Neural progenitor cell (in vitro differentiated cells): Measurements from ENCODE around the gene SSR3. TPM values are rescaled to one million over a fixed set of nuclear protein-coding genes. Genes with fewer than 3 reads are reported as not detected.

ENCODE experiments used
- DNase-seq: peaks from one replicate; pipeline ENCODE4 v3.0.0-alpha.2; 2016; ENCODE audit warnings: low spot score
- H2AFZ ChIP-seq: fragments of 200-600 bp; sonication (generic); replicated peaks from 2 replicates; pipeline ENCODE4 v1.6.1; 2016; ENCODE audit warnings: antibody characterized with exemption
- H3F3A ChIP-seq: fragments of 200-600 bp; sonication (generic); 2 replicates; pipeline ENCODE4 v1.6.1; 2016; ENCODE audit warnings: antibody characterized with exemption, low read depth
- H3K27ac ChIP-seq: fragments of 200-600 bp; sonication (generic); 2 replicates; pipeline ENCODE4 v1.5.1; 2016; ENCODE audit warnings: mild to moderate bottlenecking
- H3K27me3 ChIP-seq: fragments of 200-600 bp; sonication (generic); 2 replicates; pipeline ENCODE4 v1.6.1; 2016; ENCODE audit warnings: mild to moderate bottlenecking, moderate library complexity
- H3K36me3 ChIP-seq: fragments of 200-600 bp; sonication (generic); 2 replicates; pipeline ENCODE4 v1.5.1; 2016
- H3K4me1 ChIP-seq: fragments of 200-600 bp; sonication (generic); 2 replicates; pipeline ENCODE4 v1.6.1; 2016; ENCODE audit warnings: mixed run types
- H3K4me2 ChIP-seq: fragments of 200-600 bp; sonication (generic); 2 replicates; pipeline ENCODE4 v1.6.1; 2016
- H3K4me3 ChIP-seq: fragments of 200-600 bp; sonication (generic); 2 replicates; pipeline ENCODE4 v1.5.1; 2016
- H3K79me2 ChIP-seq: fragments of 200-600 bp; sonication (generic); 2 replicates; pipeline ENCODE4 v1.6.1; 2016; ENCODE audit warnings: low read depth
- H3K9ac ChIP-seq: fragments of 200-600 bp; sonication (generic); 2 replicates; pipeline ENCODE4 v1.6.1; 2016
- H3K9me3 ChIP-seq: fragments of 200-600 bp; sonication (generic); 2 replicates; pipeline ENCODE4 v1.5.1; 2016; ENCODE audit warnings: low read depth
- H4K20me1 ChIP-seq: fragments of 200-600 bp; sonication (generic); 2 replicates; pipeline ENCODE4 v1.6.1; 2016; ENCODE audit warnings: low read depth
- H3K27ac Mint-ChIP-seq: 3 replicates; pipeline ENCODE4 v1.8.0; 2021; ENCODE audit warnings: mixed read lengths
- H3K27me3 Mint-ChIP-seq: 2 replicates; pipeline ENCODE4 v1.8.0; 2022; ENCODE audit warnings: low read depth, mild to moderate bottlenecking, inconsistent platforms, moderate library complexity, mixed read lengths; ENCODE audit not compliant: insufficient read depth
- H3K36me3 Mint-ChIP-seq: 3 replicates; pipeline ENCODE4 v1.8.0; 2021; ENCODE audit warnings: mixed read lengths
- H3K4me1 Mint-ChIP-seq: 3 replicates; pipeline ENCODE4 v1.8.0; 2021; ENCODE audit warnings: mixed read lengths
- H3K4me3 Mint-ChIP-seq: 3 replicates; pipeline ENCODE4 v1.8.0; 2021; ENCODE audit warnings: mild to moderate bottlenecking, moderate library complexity, mixed read lengths
- H3K9me3 Mint-ChIP-seq: 3 replicates; pipeline ENCODE4 v1.8.0; 2020; ENCODE audit warnings: mixed read lengths
- EZH2 ChIP-seq: fragments of 200-600 bp; sonication (generic); IDR thresholded peaks from 2 replicates; pipeline ENCODE4 v1.6.1; 2017; ENCODE audit warnings: antibody characterized with exemption, mild to moderate bottlenecking, moderate library complexity
- EZH2phosphoT487 ChIP-seq: fragments of 200-600 bp; sonication (generic); IDR thresholded peaks from 2 replicates; pipeline ENCODE4 v1.6.1; 2017; ENCODE audit warnings: antibody characterized with exemption
- total RNA-seq: library from RNA; depleted of rRNA; stranded (reverse); fragments of >200 nt; gene quantifications from 2 replicates; pipeline ENCODE4 v1.2.3, GENCODE V29; 2015; ENCODE audit warnings: low replicate concordance
- TF ChIP-seq, protein P1 (sequence below): fragments of 200-600 bp; sonication (generic); IDR thresholded peaks from 2 replicates; pipeline ENCODE4 v1.5.1; 2017; ENCODE audit warnings: antibody characterized with exemption, mild to moderate bottlenecking

The SSR3 gene
- total RNA-seq, 1 donor from 2014 or later = 142 TPM

DNA sequence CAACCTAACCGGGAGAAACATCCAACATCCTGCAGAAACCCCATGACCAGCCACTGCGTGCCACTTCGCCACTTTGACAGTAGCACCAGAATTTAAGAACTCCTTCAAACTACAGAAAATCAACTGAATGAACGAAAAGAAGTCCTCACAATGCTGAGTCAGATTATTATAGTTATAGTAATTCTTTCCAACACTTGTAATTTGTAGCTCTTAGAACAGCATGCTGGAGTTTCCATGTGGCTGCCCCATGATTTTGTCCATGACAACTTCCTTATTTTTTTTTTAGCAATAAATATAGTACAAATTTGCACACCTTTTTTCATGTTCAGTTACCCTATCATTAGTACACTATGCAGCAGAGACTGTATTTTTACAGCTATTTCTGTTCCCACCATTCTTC lies 26.1 kb upstream of the SSR3 start:
- no peaks in the 10 kb centered on the region for H3K4me1 Mint-ChIP-seq
- no peaks in the 10 kb centered on the region for H3K27me3 Mint-ChIP-seq
- H3K27ac ChIP-seq = no peak overlapping the region
- no peaks in the 10 kb centered on the region for H3K4me1 ChIP-seq
- H3K9ac ChIP-seq = no peak overlapping the region
- H2AFZ ChIP-seq = no peak overlapping the region
- no peaks in the 10 kb centered on the region for H4K20me1 ChIP-seq
- H3K79me2 ChIP-seq = no peaks in the 10 kb centered on the region
- H3K9me3 ChIP-seq = no peaks in the 10 kb centered on the region
- H3K4me3 ChIP-seq = no peak overlapping the region
- DNase-seq = no peak
- TF ChIP-seq EZH2phosphoT487 = no peak
- TF ChIP-seq, protein P1, sequence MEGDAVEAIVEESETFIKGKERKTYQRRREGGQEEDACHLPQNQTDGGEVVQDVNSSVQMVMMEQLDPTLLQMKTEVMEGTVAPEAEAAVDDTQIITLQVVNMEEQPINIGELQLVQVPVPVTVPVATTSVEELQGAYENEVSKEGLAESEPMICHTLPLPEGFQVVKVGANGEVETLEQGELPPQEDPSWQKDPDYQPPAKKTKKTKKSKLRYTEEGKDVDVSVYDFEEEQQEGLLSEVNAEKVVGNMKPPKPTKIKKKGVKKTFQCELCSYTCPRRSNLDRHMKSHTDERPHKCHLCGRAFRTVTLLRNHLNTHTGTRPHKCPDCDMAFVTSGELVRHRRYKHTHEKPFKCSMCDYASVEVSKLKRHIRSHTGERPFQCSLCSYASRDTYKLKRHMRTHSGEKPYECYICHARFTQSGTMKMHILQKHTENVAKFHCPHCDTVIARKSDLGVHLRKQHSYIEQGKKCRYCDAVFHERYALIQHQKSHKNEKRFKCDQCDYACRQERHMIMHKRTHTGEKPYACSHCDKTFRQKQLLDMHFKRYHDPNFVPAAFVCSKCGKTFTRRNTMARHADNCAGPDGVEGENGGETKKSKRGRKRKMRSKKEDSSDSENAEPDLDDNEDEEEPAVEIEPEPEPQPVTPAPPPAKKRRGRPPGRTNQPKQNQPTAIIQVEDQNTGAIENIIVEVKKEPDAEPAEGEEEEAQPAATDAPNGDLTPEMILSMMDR = no peak
- no peak for TF ChIP-seq EZH2
- no peak overlapping the region for H3K4me3 Mint-ChIP-seq
- no peaks in the 10 kb centered on the region for H3K27me3 ChIP-seq
- H3K9me3 Mint-ChIP-seq = no peaks in the 10 kb centered on the region
- H3K4me2 ChIP-seq = no peak overlapping the region
- no peaks in the 10 kb centered on the region for H3K36me3 Mint-ChIP-seq
- no peaks in the 10 kb centered on the region for H3F3A ChIP-seq
- H3K36me3 ChIP-seq = no peaks in the 10 kb centered on the region
- no peak overlapping the region for H3K27ac Mint-ChIP-seq

DNA sequence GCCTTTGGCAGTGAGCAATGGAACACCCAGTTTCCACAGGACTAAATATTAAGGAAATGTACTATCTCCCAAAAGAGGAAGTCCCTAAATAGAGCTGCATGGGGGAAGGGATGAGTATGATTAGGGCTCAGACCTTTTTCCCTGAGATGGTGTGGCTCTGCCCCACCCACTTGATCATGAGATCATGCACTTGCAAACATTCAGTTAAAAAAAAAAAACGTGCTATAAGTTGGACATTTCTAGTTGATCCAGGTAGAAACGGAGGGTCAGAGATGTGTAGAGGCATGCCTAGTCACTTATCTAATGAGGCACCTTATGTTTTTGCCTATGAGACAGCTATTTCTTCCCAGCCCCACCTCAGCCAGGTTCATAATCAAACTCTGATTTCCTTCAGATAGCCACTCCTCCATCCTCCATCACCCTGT lies 24.5 kb upstream of the SSR3 start:
- no peak overlapping the region for H3K4me3 Mint-ChIP-seq
- no peaks in the 10 kb centered on the region for H3K9me3 Mint-ChIP-seq
- no peak overlapping the region for H3K4me3 ChIP-seq

GRCh38 chr3:156577736-156578135 lies 22.8 kb upstream of the SSR3 start:
- Histone ChIP-seq H3K4me1 (no peaks in the 10 kb centered on the region), H2AFZ (no peak overlapping the region), H3K9ac (no peak overlapping the region), H3K4me2 (no peak overlapping the region), H3K79me2 (no peaks in the 10 kb centered on the region), H3K27me3 (no peaks in the 10 kb centered on the region), H3K9me3 (no peaks in the 10 kb centered on the region), H4K20me1 (no peaks in the 10 kb centered on the region), H3K36me3 (no peaks in the 10 kb centered on the region), H3K4me3 (no peak overlapping the region), H3F3A (no peaks in the 10 kb centered on the region), H3K27ac (no peak overlapping the region)
- H3K36me3 Mint-ChIP-seq = no peaks in the 10 kb centered on the region
- no peak overlapping the region for H3K4me3 Mint-ChIP-seq
- H3K27ac Mint-ChIP-seq = no peak overlapping the region
- H3K27me3 Mint-ChIP-seq = no peaks in the 10 kb centered on the region
- H3K9me3 Mint-ChIP-seq = no peaks in the 10 kb centered on the region
- H3K4me1 Mint-ChIP-seq = no peaks in the 10 kb centered on the region
- no peak for TF ChIP-seq EZH2
- TF ChIP-seq EZH2phosphoT487 = no peak
- TF ChIP-seq, protein P1 = no peak
- no peak for DNase-seq

More for the DNA sequence above, 24.5 kb upstream of the SSR3 start:
- Histone ChIP-seq H3K4me2 (no peak overlapping the region), H3F3A (no peaks in the 10 kb centered on the region), H3K27me3 (no peaks in the 10 kb centered on the region), H3K79me2 (no peaks in the 10 kb centered on the region), H2AFZ (peak overlapping the region; percentile 47), H3K9me3 (no peaks in the 10 kb centered on the region), H4K20me1 (no peaks in the 10 kb centered on the region), H3K36me3 (no peaks in the 10 kb centered on the region), H3K27ac (no peak overlapping the region), H3K4me1 (no peaks in the 10 kb centered on the region), H3K9ac (no peak overlapping the region)
- no peak overlapping the region for H3K27ac Mint-ChIP-seq
- no peaks in the 10 kb centered on the region for H3K27me3 Mint-ChIP-seq
- no peaks in the 10 kb centered on the region for H3K4me1 Mint-ChIP-seq
- TF ChIP-seq, protein P1 = no peak
- TF ChIP-seq EZH2phosphoT487 = no peak
- TF ChIP-seq EZH2 = no peak
- no peaks in the 10 kb centered on the region for H3K36me3 Mint-ChIP-seq
- DNase-seq = no peak
